IgD-negative memory B cell (primary cell): ENCODE data around the gene CRYBG1. TPM values are rescaled to one million over a fixed set of nuclear protein-coding genes. Genes with fewer than 3 reads are reported as not detected.
A peak's percentile ranks its signal among the peaks of the same experiment; 100 is the strongest.

ENCODE experiments used
- H3K27ac Mint-ChIP-seq, 3 donors: one replicate each; pipeline ENCODE4 v1.8.0; 2020 to 2022; ENCODE audit warnings: mild to moderate bottlenecking in 3 of 3, mixed read lengths in 3 of 3, moderate library complexity in 1 of 3
- H3K27me3 Mint-ChIP-seq: one replicate; pipeline ENCODE4 v1.8.0; 2021; ENCODE audit warnings: mixed read lengths
- H3K36me3 Mint-ChIP-seq: one replicate; pipeline ENCODE4 v1.8.0; 2020; ENCODE audit warnings: mild to moderate bottlenecking, mixed read lengths
- H3K4me1 Mint-ChIP-seq, 3 donors: one replicate each; pipeline ENCODE4 v1.8.0; 2020 to 2022; ENCODE audit warnings: mixed read lengths in 3 of 3, mild to moderate bottlenecking in 1 of 3
- H3K4me3 Mint-ChIP-seq, 4 donors: one replicate each; pipeline ENCODE4 v1.8.0; 2020 to 2022; ENCODE audit warnings: mild to moderate bottlenecking in 4 of 4, mixed read lengths in 4 of 4, moderate library complexity in 3 of 4
- H3K9me3 Mint-ChIP-seq, 3 donors: one replicate each; pipeline ENCODE4 v1.8.0; 2020 to 2021; ENCODE audit warnings: mixed read lengths in 3 of 3, mild to moderate bottlenecking in 1 of 3
- polyA plus RNA-seq: library from polyadenylated mRNA; unstranded; fragments of 300-500 nt; fragmentation: Illumina TruSeq; gene quantifications from one replicate; pipeline ENCODE4 v1.2.3, GENCODE V29; 2021

Gene CRYBG1
- polyA plus RNA-seq, 1 donor from 2014 or later, result 18.1 TPM

GRCh38 chr6:106520711-106521401 is 160.3 kb downstream of the CRYBG1 start:
- no peaks in the 10 kb centered on the region for H3K27me3 Mint-ChIP-seq
- peaks cover 35 to 58% (median 36%) of the 10 kb centered on the region in 3 donors for H3K4me1 Mint-ChIP-seq
- H3K4me3 Mint-ChIP-seq, result peak overlapping the region; percentile 93 to 97 (median 94)
- H3K9me3 Mint-ChIP-seq, result no peaks in the 10 kb centered on the region
- H3K27ac Mint-ChIP-seq, result peak overlapping the region; percentile 93 to 98 (median 95)
- H3K36me3 Mint-ChIP-seq, result peaks cover 5% of the 10 kb centered on the region

- Mint-ChIP-seq H3K4me1 (peaks cover 31 to 54% (median 38%) of the 10 kb centered on the region in 3 donors), H3K4me3 (peak overlapping the region; percentile 93 to 97 (median 94)), H3K27ac (peak overlapping the region; percentile 93 to 98 (median 95)), H3K27me3 (no peaks in the 10 kb centered on the region), H3K9me3 (no peaks in the 10 kb centered on the region), H3K36me3 (peaks cover 6% of the 10 kb centered on the region)
These were observed 162.2 kb downstream of the CRYBG1 start for GRCh38 chr6:106522562-106523250.

GRCh38 chr6:106525107-106525881 is 164.8 kb downstream of the CRYBG1 start:
- Mint-ChIP-seq H3K9me3 (no peaks in the 10 kb centered on the region), H3K27me3 (no peaks in the 10 kb centered on the region), H3K4me1 (peaks cover 22 to 41% (median 31%) of the 10 kb centered on the region in 3 donors), H3K4me3 (peak overlapping the region; percentile 78 to 97 (median 87)), H3K36me3 (peaks cover 12% of the 10 kb centered on the region), H3K27ac (peak overlapping the region; percentile 66 to 89 (median 88))

GRCh38 chr6:106525882-106526275 is 165.4 kb downstream of the CRYBG1 start:
- Mint-ChIP-seq H3K9me3 (no peaks in the 10 kb centered on the region), H3K27ac (peak overlapping the region; percentile 66 to 89 (median 88)), H3K4me1 (peaks cover 20 to 37% (median 29%) of the 10 kb centered on the region in 3 donors), H3K36me3 (peaks cover 15% of the 10 kb centered on the region), H3K27me3 (no peaks in the 10 kb centered on the region), H3K4me3 (peak overlapping the region in 3 of 4 donors; percentile 24 to 97 (median 91))

GRCh38 chr6:106527117-106527516 is 166.6 kb downstream of the CRYBG1 start:
- peak overlapping the region in 1 of 4 donors; percentile 33 for H3K4me3 Mint-ChIP-seq
- H3K27me3 Mint-ChIP-seq, result no peaks in the 10 kb centered on the region
- no peaks in the 10 kb centered on the region for H3K9me3 Mint-ChIP-seq
- H3K36me3 Mint-ChIP-seq, result peaks cover 13% of the 10 kb centered on the region
- no peak overlapping the region for H3K27ac Mint-ChIP-seq
- H3K4me1 Mint-ChIP-seq, result peaks cover 21 to 32% (median 27%) of the 10 kb centered on the region in 3 donors

DNA sequence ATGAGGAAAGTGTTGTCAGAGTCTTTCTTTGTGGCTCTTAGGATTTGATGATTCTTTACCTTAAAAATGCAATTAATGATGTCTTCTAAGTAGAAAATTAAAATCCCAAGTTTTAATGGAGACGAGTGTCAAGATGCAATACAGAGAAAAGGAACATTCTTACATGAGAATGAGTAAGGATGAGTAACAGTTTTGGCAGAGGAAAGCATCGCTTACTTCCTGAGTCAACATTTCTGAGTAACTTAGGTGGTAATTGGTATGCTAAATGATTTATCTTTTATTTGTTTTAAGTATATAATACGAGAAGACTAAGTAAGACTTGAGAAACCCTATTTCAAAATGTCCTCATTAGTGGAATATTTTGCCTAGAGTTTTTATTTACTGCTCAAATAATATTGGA is 167.5 kb downstream of the CRYBG1 start:
- H3K36me3 Mint-ChIP-seq, result peaks cover 13% of the 10 kb centered on the region

GRCh38 chr6:106528521-106528920 is 168.0 kb downstream of the CRYBG1 start:
- no peaks in the 10 kb centered on the region for H3K27me3 Mint-ChIP-seq
- peak overlapping the region in 1 of 4 donors; percentile 41 for H3K4me3 Mint-ChIP-seq
- peaks cover 31 to 40% (median 33%) of the 10 kb centered on the region in 3 donors for H3K4me1 Mint-ChIP-seq
- no peaks in the 10 kb centered on the region for H3K9me3 Mint-ChIP-seq
- H3K27ac Mint-ChIP-seq, result no peak overlapping the region
- H3K36me3 Mint-ChIP-seq, result peaks cover 13% of the 10 kb centered on the region

More for the DNA sequence above, 167.5 kb downstream of the CRYBG1 start:
- peaks cover 28 to 36% (median 30%) of the 10 kb centered on the region in 3 donors for H3K4me1 Mint-ChIP-seq
- no peaks in the 10 kb centered on the region for H3K27me3 Mint-ChIP-seq
- no peak overlapping the region for H3K4me3 Mint-ChIP-seq
- no peaks in the 10 kb centered on the region for H3K9me3 Mint-ChIP-seq
- peak overlapping the region in 1 of 3 donors; percentile 76 for H3K27ac Mint-ChIP-seq

DNA sequence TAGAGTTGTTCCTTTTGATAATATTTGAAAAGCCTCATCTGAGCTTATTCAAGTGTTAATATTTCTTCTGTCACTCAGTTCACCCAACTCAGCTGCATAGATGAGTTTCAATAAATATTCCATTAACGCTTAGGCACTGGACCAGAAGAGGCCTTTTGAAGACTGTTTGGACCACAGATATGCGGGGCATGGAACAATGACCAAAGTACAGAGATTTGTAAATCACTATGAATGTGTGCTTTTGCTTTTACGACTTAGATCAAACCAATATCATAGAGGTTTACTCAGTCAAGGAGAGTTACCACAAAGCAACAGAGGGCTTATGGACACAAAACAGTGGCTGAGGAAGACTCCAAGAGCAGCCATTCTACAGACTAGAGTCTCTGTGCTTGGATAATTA is 168.9 kb downstream of the CRYBG1 start:
- peaks cover 13% of the 10 kb centered on the region for H3K36me3 Mint-ChIP-seq
- no peak overlapping the region for H3K4me3 Mint-ChIP-seq
- no peaks in the 10 kb centered on the region for H3K9me3 Mint-ChIP-seq
- no peak overlapping the region for H3K27ac Mint-ChIP-seq
- H3K4me1 Mint-ChIP-seq, result peaks cover 37 to 45% (median 39%) of the 10 kb centered on the region in 3 donors
- no peaks in the 10 kb centered on the region for H3K27me3 Mint-ChIP-seq

GRCh38 chr6:106530026-106530425 is 169.5 kb downstream of the CRYBG1 start:
- Mint-ChIP-seq H3K27ac (no peak overlapping the region), H3K9me3 (no peaks in the 10 kb centered on the region), H3K27me3 (no peaks in the 10 kb centered on the region), H3K4me3 (no peak overlapping the region), H3K36me3 (peaks cover 13% of the 10 kb centered on the region), H3K4me1 (peaks cover 38 to 48% (median 39%) of the 10 kb centered on the region in 3 donors)

- no peak overlapping the region for H3K4me3 Mint-ChIP-seq
- peaks cover 13% of the 10 kb centered on the region for H3K36me3 Mint-ChIP-seq
- H3K27ac Mint-ChIP-seq, result no peak overlapping the region
- H3K4me1 Mint-ChIP-seq, result peaks cover 35 to 47% (median 36%) of the 10 kb centered on the region in 3 donors
- no peaks in the 10 kb centered on the region for H3K27me3 Mint-ChIP-seq
- no peaks in the 10 kb centered on the region for H3K9me3 Mint-ChIP-seq
These were observed 170.0 kb downstream of the CRYBG1 start for GRCh38 chr6:106530502-106530901.

- Mint-ChIP-seq H3K36me3 (peaks cover 14% of the 10 kb centered on the region), H3K9me3 (no peaks in the 10 kb centered on the region), H3K27me3 (no peaks in the 10 kb centered on the region), H3K27ac (peak overlapping the region in 2 of 3 donors; percentile 47 to 75), H3K4me1 (peaks cover 38 to 54% (median 53%) of the 10 kb centered on the region in 3 donors), H3K4me3 (peak overlapping the region in 1 of 4 donors; percentile 56)
These were observed 172.5 kb downstream of the CRYBG1 start for GRCh38 chr6:106533054-106533453.

GRCh38 chr6:106534004-106534403 is 173.5 kb downstream of the CRYBG1 start:
- peaks cover 42 to 61% (median 58%) of the 10 kb centered on the region in 3 donors for H3K4me1 Mint-ChIP-seq
- peak overlapping the region in 2 of 3 donors; percentile 29 to 91 for H3K27ac Mint-ChIP-seq
- H3K4me3 Mint-ChIP-seq, result no peak overlapping the region
- peaks cover 13% of the 10 kb centered on the region for H3K36me3 Mint-ChIP-seq
- H3K27me3 Mint-ChIP-seq, result no peaks in the 10 kb centered on the region
- no peaks in the 10 kb centered on the region for H3K9me3 Mint-ChIP-seq

GRCh38 chr6:106534564-106534982 is 174.1 kb downstream of the CRYBG1 start:
- H3K4me1 Mint-ChIP-seq, result peaks cover 44 to 64% (median 60%) of the 10 kb centered on the region in 3 donors

GRCh38 chr6:106535012-106535411 is 174.5 kb downstream of the CRYBG1 start:
- peaks cover 13% of the 10 kb centered on the region for H3K36me3 Mint-ChIP-seq

More at GRCh38 chr6:106534564-106534982, 174.1 kb downstream of the CRYBG1 start:
- H3K9me3 Mint-ChIP-seq, result no peaks in the 10 kb centered on the region
- peaks cover 13% of the 10 kb centered on the region for H3K36me3 Mint-ChIP-seq
- peak overlapping the region; percentile 11 to 91 (median 29) for H3K27ac Mint-ChIP-seq
- peak overlapping the region in 1 of 4 donors; percentile 15 for H3K4me3 Mint-ChIP-seq
- no peaks in the 10 kb centered on the region for H3K27me3 Mint-ChIP-seq

More at GRCh38 chr6:106535012-106535411, 174.5 kb downstream of the CRYBG1 start:
- no peak overlapping the region for H3K4me3 Mint-ChIP-seq
- H3K27me3 Mint-ChIP-seq, result no peaks in the 10 kb centered on the region
- peak overlapping the region; percentile 11 to 57 (median 14) for H3K27ac Mint-ChIP-seq
- no peaks in the 10 kb centered on the region for H3K9me3 Mint-ChIP-seq
- peaks cover 47 to 65% (median 61%) of the 10 kb centered on the region in 3 donors for H3K4me1 Mint-ChIP-seq
